Frontal cortex (tissue), 4 donors: Measurements from ENCODE around the gene BMPR1B. TPM values are rescaled to one million over a fixed set of nuclear protein-coding genes. Genes with fewer than 3 reads are reported as not detected.

Experiments
- DNase-seq, 2 donors: peaks; one replicate each; pipeline ENCODE4 v3.0.0; 2012; ENCODE audit warnings: low spot score in 2 of 2
- FAIRE-seq: peaks from 2 replicates; lab custom pipeline; 2012; peaks lifted over from hg19 to GRCh38; lab: Jason Lieb, UNC
- total RNA-seq: library from RNA; depleted of rRNA; stranded (reverse); fragments of >200 nt; gene quantifications from one replicate; pipeline ENCODE4 v1.2.3, GENCODE V29; 2014
- donor health status: control.
- donor health status: control.
- donor health status: control.

Gene BMPR1B
- total RNA-seq, 1 donor from 2014 or later: 8.2 TPM

- no peak for DNase-seq
Observed at GRCh38 chr4:94890579-94890978, 132.8 kb downstream of the BMPR1B start.

GRCh38 chr4:94892051-94892450, 134.3 kb downstream of the BMPR1B start:
- FAIRE-seq: no peak
- DNase-seq: no peak

More at GRCh38 chr4:94890579-94890978, 132.8 kb downstream of the BMPR1B start:
- no peak for FAIRE-seq

DNA sequence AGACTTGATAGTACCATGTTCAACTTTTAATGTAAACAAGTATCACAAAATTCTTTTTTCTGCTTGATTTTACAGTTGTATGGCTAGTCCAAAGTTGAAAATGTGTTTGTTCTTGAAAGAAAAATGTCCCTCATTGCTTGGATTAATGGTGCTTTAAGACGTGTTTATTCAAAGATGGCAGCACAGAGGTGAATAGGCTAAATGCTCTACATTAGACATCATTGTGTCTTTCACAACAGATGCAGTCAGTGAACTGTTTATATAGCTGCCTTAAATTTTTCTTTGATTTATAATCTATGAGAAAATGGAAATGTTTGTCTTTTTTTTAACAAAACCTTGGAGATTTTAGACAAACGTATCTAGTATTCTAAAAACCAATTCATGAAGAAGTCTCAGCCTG, 137.3 kb downstream of the BMPR1B start:
- FAIRE-seq (no peak), DNase-seq (no peak)

- FAIRE-seq (no peak), DNase-seq (no peak)
Observed at GRCh38 chr4:94897023-94897422, 139.3 kb downstream of the BMPR1B start.

- DNase-seq: no peak
Observed at GRCh38 chr4:94905511-94905910, 147.8 kb downstream of the BMPR1B start.

GRCh38 chr4:94909645-94910044, 151.9 kb downstream of the BMPR1B start:
- DNase-seq (no peak), FAIRE-seq (no peak)

More at GRCh38 chr4:94905511-94905910, 147.8 kb downstream of the BMPR1B start:
- no peak for FAIRE-seq

DNA sequence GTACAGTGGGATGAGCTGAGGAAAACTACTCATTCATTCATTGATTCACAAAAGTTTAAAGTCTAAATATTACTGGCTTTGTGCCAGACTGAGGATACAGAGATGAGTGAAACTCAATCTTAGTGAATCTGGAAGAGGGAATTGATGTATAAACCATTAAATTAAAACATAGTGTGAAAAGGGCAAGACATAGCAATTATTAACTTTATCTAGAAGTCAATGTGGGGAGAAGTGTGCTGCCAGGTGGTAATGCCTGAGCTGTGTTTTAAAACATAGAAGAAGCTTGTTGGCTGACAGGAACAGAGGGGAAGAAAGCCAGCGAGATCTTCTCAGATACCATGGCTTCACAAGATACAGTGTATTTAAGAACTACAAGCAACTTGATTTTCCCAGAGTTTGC, 153.4 kb downstream of the BMPR1B start:
- DNase-seq (no peak), FAIRE-seq (no peak)

- FAIRE-seq: no peak
- no peak for DNase-seq
Observed at GRCh38 chr4:94912606-94913005, 154.9 kb downstream of the BMPR1B start.

GRCh38 chr4:94913316-94913715, 155.6 kb downstream of the BMPR1B start:
- FAIRE-seq (no peak), DNase-seq (no peak)

- FAIRE-seq (no peak), DNase-seq (no peak)
Observed at GRCh38 chr4:94917146-94917545, 159.4 kb downstream of the BMPR1B start.

- FAIRE-seq: no peak
- DNase-seq: no peak
Observed at GRCh38 chr4:94918543-94918942, 160.8 kb downstream of the BMPR1B start.

DNA sequence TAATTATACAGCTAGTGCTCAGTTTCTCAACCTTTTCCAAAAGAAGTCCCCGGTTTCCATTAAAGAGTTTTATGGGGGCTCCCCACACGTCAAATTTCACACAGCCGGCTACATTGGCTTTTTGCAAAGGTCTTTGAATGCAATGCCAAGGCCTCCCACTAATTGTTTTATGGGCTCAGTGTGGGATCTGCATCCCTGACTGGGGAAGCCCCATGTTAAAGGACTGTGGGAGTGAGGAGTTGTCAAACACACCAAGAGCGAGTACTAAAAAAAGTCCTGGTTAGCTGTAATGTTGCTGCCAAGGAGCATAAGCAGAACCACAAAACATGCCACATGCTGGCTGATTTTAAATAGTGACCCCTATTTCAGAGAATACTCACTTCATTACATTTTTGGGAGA, 162.6 kb downstream of the BMPR1B start:
- FAIRE-seq: no peak
- DNase-seq: no peak

DNA sequence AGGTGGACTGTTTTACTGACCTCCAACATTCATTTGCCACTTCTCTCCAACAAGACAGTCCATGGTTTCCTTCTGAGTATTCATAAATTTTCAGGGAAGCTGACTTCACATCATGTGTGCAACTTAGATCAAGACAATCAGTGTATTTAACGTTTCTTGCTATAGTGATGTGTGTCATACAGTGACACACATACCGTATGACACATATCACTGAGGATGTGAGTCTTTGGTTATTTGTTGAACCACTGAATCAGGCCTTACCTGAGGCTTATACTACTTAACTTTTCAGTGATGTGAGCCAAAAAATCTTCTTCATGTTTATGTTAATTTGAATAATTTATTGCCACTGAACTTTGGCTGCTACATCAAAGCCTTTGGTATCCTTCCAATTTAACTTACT, 166.8 kb downstream of the BMPR1B start:
- DNase-seq: no peak
- FAIRE-seq: no peak

DNA sequence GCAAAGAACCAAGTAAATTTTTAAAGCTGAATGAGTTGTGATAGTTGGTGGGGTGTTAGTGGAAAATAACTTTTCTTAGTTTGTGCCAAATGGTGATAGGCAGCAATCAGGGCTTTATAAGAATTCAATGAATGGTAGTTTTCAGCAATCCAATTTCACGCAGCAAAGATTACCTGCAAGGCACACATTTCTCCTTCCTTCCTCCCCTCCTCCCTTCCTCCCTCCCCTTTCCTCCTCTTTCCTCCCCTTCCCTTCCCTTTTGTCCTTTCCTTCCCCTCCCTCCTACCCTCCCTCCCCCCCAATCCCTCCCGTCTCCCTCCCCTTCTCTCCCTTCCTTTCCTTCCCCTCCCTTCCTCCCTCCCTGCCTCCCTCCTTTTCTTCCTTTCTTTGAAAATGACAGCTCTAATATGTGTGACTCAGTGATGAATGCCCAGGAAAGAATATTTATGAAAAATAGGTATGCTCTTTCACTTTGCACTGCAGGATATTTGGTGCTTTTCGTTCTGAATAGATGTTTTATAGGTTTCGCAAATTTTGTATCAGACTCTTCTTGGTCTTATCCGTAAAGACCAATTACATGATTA, 168.1 kb downstream of the BMPR1B start:
- no peak for FAIRE-seq
- no peak for DNase-seq

- no peak for FAIRE-seq
- DNase-seq: no peak
Observed at GRCh38 chr4:94926936-94927335, 169.2 kb downstream of the BMPR1B start.

GRCh38 chr4:94927696-94928095, 169.9 kb downstream of the BMPR1B start:
- FAIRE-seq (no peak), DNase-seq (no peak)

DNA sequence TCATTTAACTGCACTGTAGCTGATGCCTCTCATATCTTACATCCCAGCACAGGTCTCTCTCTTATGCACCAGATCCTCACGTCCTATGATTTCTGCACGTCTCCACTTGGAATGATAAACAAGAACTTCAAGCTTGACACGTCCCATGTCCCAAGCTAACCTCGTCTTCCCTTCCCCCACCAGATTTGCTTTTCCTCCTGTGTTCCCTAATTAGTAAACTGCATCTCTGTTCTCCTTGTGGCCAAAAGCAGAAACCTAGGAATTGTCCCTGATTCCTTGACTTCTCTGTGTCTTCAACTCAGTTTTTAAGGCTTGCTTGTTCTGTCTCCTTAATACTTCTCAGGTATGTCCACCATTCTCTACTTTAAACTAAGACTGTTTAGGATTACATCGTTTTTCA, 171.9 kb downstream of the BMPR1B start:
- no peak for DNase-seq
- FAIRE-seq: no peak

DNA sequence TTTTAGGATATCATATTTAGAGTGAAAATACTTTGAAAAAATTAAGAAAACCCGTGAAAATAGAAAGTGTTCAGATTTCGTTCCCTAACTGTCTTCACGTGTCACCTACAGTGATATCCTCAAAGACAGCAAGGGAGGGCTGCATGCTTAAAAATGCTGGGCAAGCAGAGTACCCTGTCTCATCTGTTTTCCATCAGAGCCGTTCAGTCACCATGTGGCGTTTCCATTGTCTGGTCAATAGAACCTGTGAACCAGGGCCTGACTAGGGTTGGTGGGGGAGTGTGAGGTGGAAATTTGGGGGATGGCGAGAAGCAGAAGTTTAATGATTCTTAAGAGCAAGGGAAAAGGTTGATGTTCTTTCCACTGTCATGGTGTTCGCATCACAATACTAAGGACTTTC, 173.9 kb downstream of the BMPR1B start:
- DNase-seq: no peak

DNA sequence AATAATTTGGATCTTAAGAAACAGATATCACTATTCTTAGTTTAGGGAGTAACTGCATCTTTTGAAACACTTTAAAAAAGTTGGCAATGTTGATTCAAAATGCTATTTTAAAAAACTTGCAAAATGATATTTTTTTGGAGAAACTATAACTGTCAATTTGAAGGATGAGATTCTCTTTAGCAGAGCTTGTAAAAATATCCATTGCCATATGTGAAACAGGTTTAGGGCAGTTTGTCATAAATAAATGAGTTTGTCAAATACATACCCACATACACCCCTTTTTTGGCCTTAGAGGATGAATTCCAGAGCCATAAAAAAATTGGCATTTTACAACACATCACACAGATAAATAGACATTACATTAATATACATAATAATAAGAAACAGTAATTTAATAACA, 174.6 kb downstream of the BMPR1B start:
- DNase-seq (no peak), FAIRE-seq (no peak)

More for the DNA sequence above, 173.9 kb downstream of the BMPR1B start:
- no peak for FAIRE-seq

DNA sequence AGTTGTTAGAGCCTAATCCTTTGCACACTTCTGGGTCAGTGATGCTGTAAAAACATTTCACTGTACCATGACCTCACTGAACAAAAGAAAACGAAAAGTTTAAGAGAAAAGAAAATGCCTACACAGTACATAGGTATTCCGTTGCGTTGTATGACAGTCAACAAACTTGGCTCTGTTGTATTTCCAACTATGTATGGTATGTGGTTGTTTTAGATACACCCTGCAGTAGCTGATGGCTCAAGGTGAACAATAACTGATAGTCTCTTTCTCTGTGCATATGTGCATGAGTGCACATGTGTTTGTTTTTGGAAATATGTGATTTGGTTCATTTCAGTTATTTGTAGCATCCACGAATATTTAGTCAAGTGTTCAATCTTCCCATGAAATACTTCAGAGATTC, 176.0 kb downstream of the BMPR1B start:
- no peak for DNase-seq

GRCh38 chr4:94934201-94934600, 176.4 kb downstream of the BMPR1B start:
- no peak for DNase-seq
- FAIRE-seq: no peak

More for the DNA sequence above, 176.0 kb downstream of the BMPR1B start:
- no peak for FAIRE-seq

- no peak for DNase-seq
- FAIRE-seq: no peak
Observed at GRCh38 chr4:94934864-94935263, 177.1 kb downstream of the BMPR1B start.
